ENCODE measurements around the gene GID8. TPM values are rescaled to one million over a fixed set of nuclear protein-coding genes. Genes with fewer than 3 reads are reported as not detected.

Gene GID8
- total and polyA plus RNA-seq, 2 donors from 2014 or later, result 16.4 to 37.3 TPM

DNA sequence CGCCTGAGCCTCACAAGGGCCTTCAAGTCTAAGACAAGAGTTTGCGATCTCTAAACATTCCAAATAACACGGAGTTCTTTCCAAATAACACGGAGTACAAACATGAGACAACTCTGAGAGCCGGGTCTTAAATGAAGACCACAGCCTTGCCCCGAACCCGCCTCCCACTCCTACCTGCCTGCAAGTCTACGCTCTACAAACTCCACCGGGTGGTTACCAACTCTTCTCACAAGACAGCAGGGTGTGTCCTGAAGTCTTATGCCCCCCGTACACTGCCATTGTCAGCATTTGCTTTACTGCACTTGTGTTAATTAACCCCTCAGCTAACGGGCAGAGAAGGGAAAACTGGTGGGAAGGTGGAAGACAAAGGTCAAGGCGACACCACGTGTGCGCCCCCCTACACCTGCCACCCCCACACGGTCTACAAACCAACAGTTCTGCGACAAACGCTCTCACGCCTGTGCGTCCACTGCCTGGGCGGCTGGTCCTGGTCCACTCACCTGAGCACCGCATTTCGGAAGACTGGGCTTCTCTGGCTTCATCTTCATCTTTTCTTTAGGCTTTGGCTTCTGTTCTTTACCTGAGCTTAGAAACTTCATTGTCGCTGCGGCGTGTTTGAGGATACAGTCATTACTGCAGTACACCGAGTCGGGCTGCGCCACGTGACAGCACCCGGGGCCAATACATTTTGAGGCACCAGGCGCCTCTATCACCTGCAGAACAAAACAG, 31.1 kb upstream of the GID8 start:
- no peak for DNase-seq

DNA sequence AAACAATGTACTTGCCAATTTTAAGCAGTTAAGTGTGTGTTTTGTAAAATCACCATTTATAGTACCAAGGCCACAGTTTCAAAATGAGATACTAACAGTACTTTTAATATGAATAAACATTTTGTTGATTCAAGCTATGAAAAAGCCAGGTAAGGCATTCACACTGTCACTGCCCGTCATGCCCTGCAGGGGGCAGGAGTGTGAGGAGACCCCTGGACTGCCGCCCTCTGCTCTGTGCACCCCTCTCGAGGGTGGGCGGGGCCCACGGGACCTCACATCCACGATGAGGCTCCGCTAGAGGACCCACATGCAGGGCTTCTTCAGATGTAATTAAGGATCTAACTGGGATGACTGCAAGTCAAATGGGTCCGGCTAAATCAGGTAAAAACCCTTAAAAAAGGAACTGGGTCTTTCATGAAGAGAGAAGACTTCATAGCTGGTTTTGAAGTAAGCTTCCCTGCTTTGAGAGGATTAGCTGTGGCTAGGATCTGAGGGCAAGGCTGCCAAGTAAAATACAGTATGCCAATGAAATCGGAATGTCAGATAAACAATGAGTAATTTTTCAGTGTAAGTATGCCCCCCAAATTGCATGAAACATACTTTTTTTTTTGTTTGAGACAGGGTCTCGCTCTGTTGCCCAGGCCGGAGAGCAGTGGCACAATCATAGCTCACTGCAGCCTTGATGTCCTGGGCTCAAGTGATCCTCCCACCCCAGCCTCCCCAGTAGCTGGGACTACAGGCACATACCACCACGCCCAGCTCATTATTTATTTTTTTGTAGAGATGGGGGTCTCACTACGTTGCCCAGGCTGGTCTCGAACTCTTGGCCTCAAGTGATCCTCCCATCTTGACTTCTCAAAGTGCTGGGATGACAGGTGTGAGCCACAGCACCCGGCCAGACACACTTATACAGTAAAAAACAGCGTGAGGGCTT, 30.3 kb upstream of the GID8 start:
- H3K27ac ChIP-seq (ENCODE audit: low read depth in 2 of 2, low read length in 2 of 2), result no peak overlapping the region
- intact Hi-C loops (cut with DNase I), result no loop called here
- TF ChIP-seq, protein P1, sequence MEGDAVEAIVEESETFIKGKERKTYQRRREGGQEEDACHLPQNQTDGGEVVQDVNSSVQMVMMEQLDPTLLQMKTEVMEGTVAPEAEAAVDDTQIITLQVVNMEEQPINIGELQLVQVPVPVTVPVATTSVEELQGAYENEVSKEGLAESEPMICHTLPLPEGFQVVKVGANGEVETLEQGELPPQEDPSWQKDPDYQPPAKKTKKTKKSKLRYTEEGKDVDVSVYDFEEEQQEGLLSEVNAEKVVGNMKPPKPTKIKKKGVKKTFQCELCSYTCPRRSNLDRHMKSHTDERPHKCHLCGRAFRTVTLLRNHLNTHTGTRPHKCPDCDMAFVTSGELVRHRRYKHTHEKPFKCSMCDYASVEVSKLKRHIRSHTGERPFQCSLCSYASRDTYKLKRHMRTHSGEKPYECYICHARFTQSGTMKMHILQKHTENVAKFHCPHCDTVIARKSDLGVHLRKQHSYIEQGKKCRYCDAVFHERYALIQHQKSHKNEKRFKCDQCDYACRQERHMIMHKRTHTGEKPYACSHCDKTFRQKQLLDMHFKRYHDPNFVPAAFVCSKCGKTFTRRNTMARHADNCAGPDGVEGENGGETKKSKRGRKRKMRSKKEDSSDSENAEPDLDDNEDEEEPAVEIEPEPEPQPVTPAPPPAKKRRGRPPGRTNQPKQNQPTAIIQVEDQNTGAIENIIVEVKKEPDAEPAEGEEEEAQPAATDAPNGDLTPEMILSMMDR (IDR thresholded peaks at IDR 0.05; ENCODE audit: borderline replicate concordance, extremely low read depth, insufficient read depth), result peak; percentile 14
- H3K36me3 ChIP-seq (ENCODE audit: control insufficient read depth in 2 of 3, insufficient read depth in 3 of 3, low read length in 3 of 3), result peaks cover 18 to 77% (median 74%) of the 10 kb centered on the region in 3 donors
- H3K27me3 ChIP-seq (ENCODE audit: control insufficient read depth, insufficient read depth, low read length), result no peaks in the 10 kb centered on the region
- no peak overlapping the region for H3K4me3 ChIP-seq (ENCODE audit: low read length in 3 of 3)
- no peaks in the 10 kb centered on the region for H3K9me3 ChIP-seq (ENCODE audit: control insufficient read depth in 2 of 3, insufficient read depth in 1 of 3, low read length in 3 of 3)
- FAIRE-seq (no peak), DNase-seq (no peak)
- H3K4me1 ChIP-seq (ENCODE audit: control insufficient read depth in 2 of 3, insufficient read depth in 2 of 3, low read depth in 1 of 3, low read length in 3 of 3), result no peaks in the 10 kb centered on the region
- H3K9ac ChIP-seq (ENCODE audit: low read length in 3 of 3), result no peak overlapping the region

More for the DNA sequence above, 31.1 kb upstream of the GID8 start:
- intact Hi-C loops (cut with DNase I), result no loop called here
- H3K36me3 ChIP-seq (ENCODE audit: control insufficient read depth in 2 of 3, insufficient read depth in 3 of 3, low read length in 3 of 3), result peaks cover 18 to 77% (median 72%) of the 10 kb centered on the region in 3 donors
- H3K4me1 ChIP-seq (ENCODE audit: control insufficient read depth in 2 of 3, insufficient read depth in 2 of 3, low read depth in 1 of 3, low read length in 3 of 3), result no peaks in the 10 kb centered on the region
- TF ChIP-seq, protein P1 (IDR thresholded peaks at IDR 0.05; ENCODE audit: borderline replicate concordance, extremely low read depth, insufficient read depth), result no peak
- no peak overlapping the region for H3K4me3 ChIP-seq (ENCODE audit: low read length in 3 of 3)
- no peak overlapping the region for H3K9ac ChIP-seq (ENCODE audit: low read length in 3 of 3)
- no peak overlapping the region for H3K27ac ChIP-seq (ENCODE audit: low read depth in 2 of 2, low read length in 2 of 2)
- H3K27me3 ChIP-seq (ENCODE audit: control insufficient read depth, insufficient read depth, low read length), result no peaks in the 10 kb centered on the region
- no peaks in the 10 kb centered on the region for H3K9me3 ChIP-seq (ENCODE audit: control insufficient read depth in 2 of 3, insufficient read depth in 1 of 3, low read length in 3 of 3)
- no peak for FAIRE-seq

DNA sequence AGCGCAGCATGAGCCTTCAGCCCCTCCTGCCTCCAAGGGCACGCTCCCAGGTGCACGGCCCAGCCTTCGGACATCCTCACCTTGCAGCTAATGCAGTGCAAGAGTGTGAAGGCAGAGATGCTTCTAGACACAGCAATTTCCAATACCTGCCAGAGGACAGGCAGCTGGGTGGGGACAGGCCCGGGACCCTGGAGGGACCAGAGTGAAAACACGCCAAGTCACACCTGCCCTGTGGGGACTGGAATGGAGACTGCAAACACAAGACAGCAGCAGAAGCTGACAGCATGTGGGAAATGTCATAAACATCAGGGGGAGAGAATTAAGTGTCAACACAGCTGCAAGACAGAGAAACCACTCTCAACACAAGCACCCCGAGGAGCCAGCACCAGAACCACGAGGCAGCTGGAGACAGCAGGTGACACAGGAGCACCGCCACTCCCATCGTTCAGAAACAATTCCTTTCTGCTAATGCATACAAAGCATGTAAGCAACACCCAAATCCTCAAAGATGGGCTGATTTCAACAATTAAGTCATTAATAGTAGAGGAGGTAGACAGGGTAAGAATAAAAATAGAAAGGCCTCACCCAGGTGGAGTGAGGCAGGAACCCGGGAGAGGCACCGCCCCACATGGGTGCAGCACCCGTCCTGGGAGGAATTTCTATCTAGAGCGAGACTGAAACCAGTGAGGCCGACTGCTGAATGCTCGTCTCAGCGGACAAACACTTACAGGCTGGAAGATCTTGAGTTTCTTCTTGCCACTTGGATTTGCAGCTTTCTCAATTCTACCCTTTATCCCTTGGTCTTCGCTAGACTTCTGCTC, 28.8 kb upstream of the GID8 start:
- no peaks in the 10 kb centered on the region for H3K27me3 ChIP-seq (ENCODE audit: control insufficient read depth, insufficient read depth, low read length)
- H3K9ac ChIP-seq (ENCODE audit: low read length in 3 of 3), result no peak overlapping the region
- H3K4me3 ChIP-seq (ENCODE audit: low read length in 3 of 3), result no peak overlapping the region
- no peak overlapping the region for H3K27ac ChIP-seq (ENCODE audit: low read depth in 2 of 2, low read length in 2 of 2)
- TF ChIP-seq, protein P1 (IDR thresholded peaks at IDR 0.05; ENCODE audit: borderline replicate concordance, extremely low read depth, insufficient read depth), result no peak
- FAIRE-seq (no peak), DNase-seq (peak in 1 of 5 donors; percentile 46)
- H3K9me3 ChIP-seq (ENCODE audit: control insufficient read depth in 2 of 3, insufficient read depth in 1 of 3, low read length in 3 of 3), result no peaks in the 10 kb centered on the region
- no peaks in the 10 kb centered on the region for H3K4me1 ChIP-seq (ENCODE audit: control insufficient read depth in 2 of 3, insufficient read depth in 2 of 3, low read depth in 1 of 3, low read length in 3 of 3)
- H3K36me3 ChIP-seq (ENCODE audit: control insufficient read depth in 2 of 3, insufficient read depth in 3 of 3, low read length in 3 of 3), result peaks cover 18 to 74% (median 61%) of the 10 kb centered on the region in 3 donors
- intact Hi-C loops (cut with DNase I), result no loop called here
